CD4-positive, alpha-beta T cell treated with Interleukin-17A for 1 hour (primary cell): ENCODE data around the gene NDUFB3.

Experiments
- DNase-seq: peaks from one replicate; pipeline ENCODE4 v3.0.0-alpha.2; 2020

NDUFB3 gene

DNA sequence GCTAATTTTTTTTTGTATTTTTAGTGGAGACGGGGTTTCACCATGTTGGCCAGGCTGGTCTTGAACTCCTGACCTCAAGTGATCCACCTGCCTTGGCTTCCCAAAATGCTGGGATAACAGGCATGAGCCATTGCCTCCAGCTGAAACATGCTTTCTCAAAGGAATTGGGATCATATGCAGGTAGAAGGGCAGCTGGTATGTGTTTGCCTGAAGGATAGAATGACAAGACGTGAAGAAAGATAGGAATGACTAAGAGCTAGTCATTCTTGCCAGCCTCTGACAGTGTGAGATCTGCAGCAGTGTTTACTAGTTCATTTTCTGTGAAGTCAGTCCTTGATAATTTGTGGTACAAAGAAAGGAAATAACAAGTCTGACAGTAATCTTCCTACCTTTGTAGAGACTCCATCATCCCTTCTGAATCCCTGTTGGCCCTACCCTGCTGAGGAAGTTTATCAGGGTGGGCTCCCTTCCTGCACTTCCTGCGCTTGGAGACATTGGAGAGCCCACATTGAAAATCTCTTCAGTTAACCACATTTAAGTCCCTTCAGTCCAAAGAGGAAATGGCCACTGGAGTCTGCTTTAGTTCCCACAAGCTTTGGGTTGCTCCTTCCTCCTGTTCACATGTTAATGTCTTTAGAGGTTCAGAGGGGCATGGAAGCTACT, 58.9 kb downstream of the NDUFB3 start:
- DNase-seq = peak; percentile 73

DNA sequence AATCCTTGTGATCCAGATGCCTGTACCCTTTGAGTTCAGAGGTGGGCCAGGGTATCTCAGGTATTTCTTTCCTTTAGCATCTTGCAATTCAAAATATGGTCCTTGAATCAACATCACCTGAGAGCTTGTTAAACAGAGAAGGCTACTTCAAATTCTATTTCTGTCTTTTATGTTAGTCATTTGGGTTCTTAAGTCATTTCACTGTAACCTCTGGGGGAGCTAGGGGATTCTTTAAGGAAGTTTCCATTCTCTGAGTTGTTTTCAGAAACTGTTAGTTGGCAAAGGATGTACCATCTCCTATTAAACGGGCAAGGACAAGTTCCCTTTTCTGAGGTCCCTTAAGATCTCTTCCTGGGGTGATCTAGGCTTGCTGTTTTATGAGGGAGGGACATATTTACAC, 60.7 kb downstream of the NDUFB3 start:
- DNase-seq = peak; percentile 25
